Measurements from ENCODE around the gene CHST8.

DNA sequence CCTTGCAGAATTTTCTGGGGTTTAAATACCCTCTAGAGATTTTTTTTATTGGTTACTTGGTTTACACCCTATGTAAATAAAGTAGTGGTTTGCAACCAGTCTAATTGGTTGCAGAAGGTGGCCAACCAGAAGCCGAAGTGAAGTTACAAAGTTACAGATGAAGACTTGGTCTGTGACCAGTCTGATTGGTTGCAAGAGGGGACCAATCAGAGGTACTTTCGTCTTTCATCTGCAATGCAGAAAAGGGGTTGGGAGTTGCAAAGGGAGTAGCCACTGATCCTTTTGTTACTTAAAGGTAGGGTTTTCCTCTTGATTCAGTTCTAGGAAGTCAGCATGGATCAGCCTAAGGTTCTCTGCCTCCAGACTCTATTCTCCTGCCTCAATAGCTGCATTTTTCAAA is 48.8 kb upstream of the CHST8 start:
- TF ChIP-seq, protein P1, sequence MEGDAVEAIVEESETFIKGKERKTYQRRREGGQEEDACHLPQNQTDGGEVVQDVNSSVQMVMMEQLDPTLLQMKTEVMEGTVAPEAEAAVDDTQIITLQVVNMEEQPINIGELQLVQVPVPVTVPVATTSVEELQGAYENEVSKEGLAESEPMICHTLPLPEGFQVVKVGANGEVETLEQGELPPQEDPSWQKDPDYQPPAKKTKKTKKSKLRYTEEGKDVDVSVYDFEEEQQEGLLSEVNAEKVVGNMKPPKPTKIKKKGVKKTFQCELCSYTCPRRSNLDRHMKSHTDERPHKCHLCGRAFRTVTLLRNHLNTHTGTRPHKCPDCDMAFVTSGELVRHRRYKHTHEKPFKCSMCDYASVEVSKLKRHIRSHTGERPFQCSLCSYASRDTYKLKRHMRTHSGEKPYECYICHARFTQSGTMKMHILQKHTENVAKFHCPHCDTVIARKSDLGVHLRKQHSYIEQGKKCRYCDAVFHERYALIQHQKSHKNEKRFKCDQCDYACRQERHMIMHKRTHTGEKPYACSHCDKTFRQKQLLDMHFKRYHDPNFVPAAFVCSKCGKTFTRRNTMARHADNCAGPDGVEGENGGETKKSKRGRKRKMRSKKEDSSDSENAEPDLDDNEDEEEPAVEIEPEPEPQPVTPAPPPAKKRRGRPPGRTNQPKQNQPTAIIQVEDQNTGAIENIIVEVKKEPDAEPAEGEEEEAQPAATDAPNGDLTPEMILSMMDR (IDR thresholded peaks at IDR 0.05; ENCODE audit: low read depth, low read length, poor library complexity, severe bottlenecking): no peak
- no peak for TF ChIP-seq EZH2phosphoT487 (IDR thresholded peaks at IDR 0.05; ENCODE audit: borderline replicate concordance, low read length)

Measured in DOHH2 (cell line).